KOPT-K1 (cell line): ENCODE data around the gene LPAR3.
A peak's percentile ranks its signal among the peaks of the same experiment; 100 is the strongest.

Experiments used
- H3K27ac ChIP-seq: fragments of 200-600 bp; sonication (generic); 2 replicates; pipeline ENCODE4 v1.5.1; 2016; ENCODE audit warnings: antibody characterized with exemption, mild to moderate bottlenecking, low read depth, low read length; ENCODE audit not compliant: poor library complexity, severe bottlenecking
- H3K36me3 ChIP-seq: fragments of 200-600 bp; sonication (generic); 2 replicates; pipeline ENCODE4 v1.5.1; 2017; ENCODE audit warnings: antibody characterized with exemption, mild to moderate bottlenecking, low read length, moderate library complexity; ENCODE audit not compliant: insufficient read depth
- H3K9me3 ChIP-seq: fragments of 200-600 bp; sonication (generic); 2 replicates; pipeline ENCODE4 v1.5.1; 2017; ENCODE audit warnings: antibody characterized with exemption, low read length, mild to moderate bottlenecking; ENCODE audit not compliant: insufficient read depth, poor library complexity, severe bottlenecking

The LPAR3 gene

GRCh38 chr1:84795966-84796600, 96.9 kb downstream of the LPAR3 start:
- H3K36me3 ChIP-seq: no peaks in the 10 kb centered on the region
- peaks cover 9% of the 10 kb centered on the region for H3K9me3 ChIP-seq
- no peak overlapping the region for H3K27ac ChIP-seq

GRCh38 chr1:84795213-84795612, 97.8 kb downstream of the LPAR3 start:
- H3K36me3 ChIP-seq: no peaks in the 10 kb centered on the region
- H3K9me3 ChIP-seq: peaks cover 9% of the 10 kb centered on the region
- no peak overlapping the region for H3K27ac ChIP-seq

- Histone ChIP-seq H3K9me3 (peaks cover 9% of the 10 kb centered on the region), H3K36me3 (no peaks in the 10 kb centered on the region), H3K27ac (no peak overlapping the region)
Observed at GRCh38 chr1:84792421-84792820, 100.6 kb downstream of the LPAR3 start.

- no peaks in the 10 kb centered on the region for H3K36me3 ChIP-seq
- H3K27ac ChIP-seq: no peak overlapping the region
Observed at GRCh38 chr1:84789014-84789413, 104.0 kb downstream of the LPAR3 start.

GRCh38 chr1:84785271-84786036, 107.6 kb downstream of the LPAR3 start:
- H3K9me3 ChIP-seq: no peaks in the 10 kb centered on the region

More at GRCh38 chr1:84789014-84789413, 104.0 kb downstream of the LPAR3 start:
- H3K9me3 ChIP-seq: peaks cover 9% of the 10 kb centered on the region

GRCh38 chr1:84782881-84783280, 110.1 kb downstream of the LPAR3 start:
- Histone ChIP-seq H3K9me3 (no peaks in the 10 kb centered on the region), H3K36me3 (no peaks in the 10 kb centered on the region)

More at GRCh38 chr1:84785271-84786036, 107.6 kb downstream of the LPAR3 start:
- no peak overlapping the region for H3K27ac ChIP-seq
- H3K36me3 ChIP-seq: no peaks in the 10 kb centered on the region

GRCh38 chr1:84781946-84782771, 110.8 kb downstream of the LPAR3 start:
- Histone ChIP-seq H3K27ac (peak overlapping the region; percentile 39), H3K36me3 (no peaks in the 10 kb centered on the region), H3K9me3 (no peaks in the 10 kb centered on the region)

More at GRCh38 chr1:84782881-84783280, 110.1 kb downstream of the LPAR3 start:
- no peak overlapping the region for H3K27ac ChIP-seq

GRCh38 chr1:84780000-84780716, 112.8 kb downstream of the LPAR3 start:
- no peaks in the 10 kb centered on the region for H3K9me3 ChIP-seq
- H3K36me3 ChIP-seq: no peaks in the 10 kb centered on the region
- no peak overlapping the region for H3K27ac ChIP-seq

- Histone ChIP-seq H3K9me3 (no peaks in the 10 kb centered on the region), H3K36me3 (no peaks in the 10 kb centered on the region), H3K27ac (no peak overlapping the region)
Observed at GRCh38 chr1:84776639-84777038, 116.4 kb downstream of the LPAR3 start.

- Histone ChIP-seq H3K9me3 (no peaks in the 10 kb centered on the region), H3K27ac (no peak overlapping the region), H3K36me3 (no peaks in the 10 kb centered on the region)
Observed at GRCh38 chr1:84775535-84775920, 117.5 kb downstream of the LPAR3 start.

- Histone ChIP-seq H3K36me3 (no peaks in the 10 kb centered on the region), H3K27ac (no peak overlapping the region), H3K9me3 (no peaks in the 10 kb centered on the region)
Observed at GRCh38 chr1:84774669-84775534, 118.1 kb downstream of the LPAR3 start.

GRCh38 chr1:84773933-84774497, 119.0 kb downstream of the LPAR3 start:
- no peaks in the 10 kb centered on the region for H3K36me3 ChIP-seq
- H3K27ac ChIP-seq: no peak overlapping the region
- H3K9me3 ChIP-seq: no peaks in the 10 kb centered on the region

- H3K9me3 ChIP-seq: no peaks in the 10 kb centered on the region
Observed at GRCh38 chr1:84773195-84773594, 119.8 kb downstream of the LPAR3 start.

More at GRCh38 chr1:84773195-84773594, 119.8 kb downstream of the LPAR3 start:
- no peak overlapping the region for H3K27ac ChIP-seq
- H3K36me3 ChIP-seq: no peaks in the 10 kb centered on the region
